ENCODE data around the gene GSG1L2.

Gene GSG1L2

DNA sequence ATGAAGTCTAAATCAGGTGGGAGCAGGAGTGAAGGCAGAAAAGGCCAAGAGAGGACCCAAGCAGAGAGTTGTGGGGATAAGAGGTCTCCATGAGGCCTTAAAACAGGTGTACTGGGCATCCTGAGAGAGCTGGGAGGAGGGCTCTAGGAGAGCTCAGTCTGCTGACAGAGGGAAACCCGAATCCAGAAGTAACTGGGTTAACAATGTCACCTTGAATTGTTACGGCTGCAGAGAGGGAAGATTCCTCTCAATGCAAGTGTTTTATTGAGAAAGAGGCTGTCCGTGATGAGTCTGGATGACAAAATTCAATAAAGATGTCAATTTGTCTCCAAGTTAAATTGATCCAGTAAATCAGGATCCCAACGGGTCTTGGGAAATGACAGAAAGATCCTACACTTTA lies 38.8 kb downstream of the GSG1L2 start:
- Histone ChIP-seq H3K36me3 (ENCODE audit: insufficient read depth, low read length) (no peaks in the 10 kb centered on the region), H2AFZ (ENCODE audit: low read length) (no peak overlapping the region), H3K9ac (ENCODE audit: low read length) (no peak overlapping the region), H3K4me3 (ENCODE audit: low read depth, low read length, poor library complexity, severe bottlenecking) (no peak overlapping the region), H3K4me1 (ENCODE audit: insufficient read depth, low read length, severe bottlenecking) (no peaks in the 10 kb centered on the region), H3F3A (ENCODE audit: insufficient read depth, low read length) (no peaks in the 10 kb centered on the region), H3K4me2 (ENCODE audit: low read length) (no peak overlapping the region), H3K79me2 (ENCODE audit: insufficient read depth, low read length) (no peaks in the 10 kb centered on the region), H3K9me2 (ENCODE audit: low read depth, low read length) (no peaks in the 10 kb centered on the region), H3K9me3 (ENCODE audit: low read length) (no peaks in the 10 kb centered on the region), H3K27me3 (ENCODE audit: insufficient read depth, low read length) (no peaks in the 10 kb centered on the region), H3K27ac (ENCODE audit: low read depth, low read length, poor library complexity, severe bottlenecking) (no peak overlapping the region), H4K20me1 (ENCODE audit: insufficient read depth, low read length) (no peaks in the 10 kb centered on the region)
- TF ChIP-seq EZH2 (IDR thresholded peaks at IDR 0.05; ENCODE audit: borderline replicate concordance, low read length), result no peak
- TF ChIP-seq, protein P1, sequence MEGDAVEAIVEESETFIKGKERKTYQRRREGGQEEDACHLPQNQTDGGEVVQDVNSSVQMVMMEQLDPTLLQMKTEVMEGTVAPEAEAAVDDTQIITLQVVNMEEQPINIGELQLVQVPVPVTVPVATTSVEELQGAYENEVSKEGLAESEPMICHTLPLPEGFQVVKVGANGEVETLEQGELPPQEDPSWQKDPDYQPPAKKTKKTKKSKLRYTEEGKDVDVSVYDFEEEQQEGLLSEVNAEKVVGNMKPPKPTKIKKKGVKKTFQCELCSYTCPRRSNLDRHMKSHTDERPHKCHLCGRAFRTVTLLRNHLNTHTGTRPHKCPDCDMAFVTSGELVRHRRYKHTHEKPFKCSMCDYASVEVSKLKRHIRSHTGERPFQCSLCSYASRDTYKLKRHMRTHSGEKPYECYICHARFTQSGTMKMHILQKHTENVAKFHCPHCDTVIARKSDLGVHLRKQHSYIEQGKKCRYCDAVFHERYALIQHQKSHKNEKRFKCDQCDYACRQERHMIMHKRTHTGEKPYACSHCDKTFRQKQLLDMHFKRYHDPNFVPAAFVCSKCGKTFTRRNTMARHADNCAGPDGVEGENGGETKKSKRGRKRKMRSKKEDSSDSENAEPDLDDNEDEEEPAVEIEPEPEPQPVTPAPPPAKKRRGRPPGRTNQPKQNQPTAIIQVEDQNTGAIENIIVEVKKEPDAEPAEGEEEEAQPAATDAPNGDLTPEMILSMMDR (IDR thresholded peaks at IDR 0.05; ENCODE audit: low read length), result no peak

DNA sequence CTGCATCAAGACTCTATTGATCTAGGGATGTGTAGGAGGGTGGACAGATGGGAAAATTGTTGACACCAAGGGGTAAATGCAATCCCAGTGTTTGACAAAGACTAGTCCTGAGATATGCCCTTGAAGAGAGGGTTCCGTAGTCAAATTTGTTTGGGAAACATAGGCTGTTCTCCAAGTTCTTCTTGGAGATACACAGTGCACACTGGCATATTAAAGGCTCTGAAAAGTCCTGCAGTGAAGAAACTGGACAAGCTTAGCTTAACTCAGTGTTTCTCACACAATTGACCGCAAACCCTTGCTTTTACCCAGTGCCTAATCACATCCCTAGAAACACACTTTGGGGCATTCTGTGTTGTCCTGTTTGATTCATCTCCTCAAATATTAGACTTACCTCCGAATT lies 41.3 kb downstream of the GSG1L2 start:
- Histone ChIP-seq H3K9ac (ENCODE audit: low read length) (no peak overlapping the region), H3F3A (ENCODE audit: insufficient read depth, low read length) (no peaks in the 10 kb centered on the region), H2AFZ (ENCODE audit: low read length) (no peak overlapping the region), H3K27me3 (ENCODE audit: insufficient read depth, low read length) (peaks cover 5% of the 10 kb centered on the region; the same call in 1 of the 2 replicates), H3K4me1 (ENCODE audit: insufficient read depth, low read length, severe bottlenecking) (no peaks in the 10 kb centered on the region), H3K36me3 (ENCODE audit: insufficient read depth, low read length) (no peaks in the 10 kb centered on the region), H3K4me3 (ENCODE audit: low read depth, low read length, poor library complexity, severe bottlenecking) (no peak overlapping the region), H3K4me2 (ENCODE audit: low read length) (no peak overlapping the region), H3K27ac (ENCODE audit: low read depth, low read length, poor library complexity, severe bottlenecking) (no peak overlapping the region), H3K9me2 (ENCODE audit: low read depth, low read length) (no peaks in the 10 kb centered on the region), H3K9me3 (ENCODE audit: low read length) (no peaks in the 10 kb centered on the region), H4K20me1 (ENCODE audit: insufficient read depth, low read length) (no peaks in the 10 kb centered on the region), H3K79me2 (ENCODE audit: insufficient read depth, low read length) (no peaks in the 10 kb centered on the region)
- TF ChIP-seq, protein P1 (IDR thresholded peaks at IDR 0.05; ENCODE audit: low read length), result no peak
- no peak for TF ChIP-seq EZH2 (IDR thresholded peaks at IDR 0.05; ENCODE audit: borderline replicate concordance, low read length)

DNA sequence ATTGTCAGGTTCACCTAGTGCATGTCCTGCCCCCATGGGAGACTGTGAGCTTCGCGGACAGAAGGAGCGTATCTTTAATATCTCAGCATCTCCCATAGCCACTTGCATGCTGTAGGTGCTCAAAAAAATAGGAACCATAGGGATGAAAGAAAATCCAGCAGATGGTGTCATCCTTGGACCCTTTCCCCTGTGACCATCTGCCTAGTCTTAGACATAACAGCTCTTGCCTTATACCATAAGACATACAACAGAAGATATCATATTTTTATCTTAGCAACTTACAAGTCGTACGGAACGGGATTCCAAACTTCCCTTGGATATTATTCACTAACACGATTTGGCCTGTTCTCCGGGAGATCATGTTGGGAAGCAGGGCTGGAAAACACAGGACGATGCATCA lies 45.0 kb downstream of the GSG1L2 start:
- no peak overlapping the region for H3K4me3 ChIP-seq (ENCODE audit: low read depth, low read length, poor library complexity, severe bottlenecking)
- H2AFZ ChIP-seq (ENCODE audit: low read length), result no peak overlapping the region
- H3K9me3 ChIP-seq (ENCODE audit: low read length), result no peaks in the 10 kb centered on the region
- H3K9me2 ChIP-seq (ENCODE audit: low read depth, low read length), result no peaks in the 10 kb centered on the region
- TF ChIP-seq, protein P1 (IDR thresholded peaks at IDR 0.05; ENCODE audit: low read length), result no peak
- no peak for TF ChIP-seq EZH2 (IDR thresholded peaks at IDR 0.05; ENCODE audit: borderline replicate concordance, low read length)
- no peak overlapping the region for H3K4me2 ChIP-seq (ENCODE audit: low read length)
- H3K4me1 ChIP-seq (ENCODE audit: insufficient read depth, low read length, severe bottlenecking), result no peaks in the 10 kb centered on the region
- H4K20me1 ChIP-seq (ENCODE audit: insufficient read depth, low read length), result no peaks in the 10 kb centered on the region
- H3F3A ChIP-seq (ENCODE audit: insufficient read depth, low read length), result no peaks in the 10 kb centered on the region
- peaks cover 5% of the 10 kb centered on the region; the same call in 1 of the 2 replicates for H3K27me3 ChIP-seq (ENCODE audit: insufficient read depth, low read length)
- no peaks in the 10 kb centered on the region for H3K79me2 ChIP-seq (ENCODE audit: insufficient read depth, low read length)
- H3K27ac ChIP-seq (ENCODE audit: low read depth, low read length, poor library complexity, severe bottlenecking), result no peak overlapping the region
- no peak overlapping the region for H3K9ac ChIP-seq (ENCODE audit: low read length)
- H3K36me3 ChIP-seq (ENCODE audit: insufficient read depth, low read length), result no peaks in the 10 kb centered on the region
